Smooth muscle cell of the brain vasculature (primary cell): ENCODE results near the gene PCNP.
"Not testable (repeated sequence)": the region's sequence is repeated elsewhere in the genome, so short reads cannot be mapped to it uniquely, and the experiment has no call there.

ENCODE experiments used
- DNase-seq: peaks from one replicate; pipeline ENCODE4 v3.0.0-alpha.2; 2012; ENCODE audit warnings: low read depth, low spot score

Gene PCNP

DNA sequence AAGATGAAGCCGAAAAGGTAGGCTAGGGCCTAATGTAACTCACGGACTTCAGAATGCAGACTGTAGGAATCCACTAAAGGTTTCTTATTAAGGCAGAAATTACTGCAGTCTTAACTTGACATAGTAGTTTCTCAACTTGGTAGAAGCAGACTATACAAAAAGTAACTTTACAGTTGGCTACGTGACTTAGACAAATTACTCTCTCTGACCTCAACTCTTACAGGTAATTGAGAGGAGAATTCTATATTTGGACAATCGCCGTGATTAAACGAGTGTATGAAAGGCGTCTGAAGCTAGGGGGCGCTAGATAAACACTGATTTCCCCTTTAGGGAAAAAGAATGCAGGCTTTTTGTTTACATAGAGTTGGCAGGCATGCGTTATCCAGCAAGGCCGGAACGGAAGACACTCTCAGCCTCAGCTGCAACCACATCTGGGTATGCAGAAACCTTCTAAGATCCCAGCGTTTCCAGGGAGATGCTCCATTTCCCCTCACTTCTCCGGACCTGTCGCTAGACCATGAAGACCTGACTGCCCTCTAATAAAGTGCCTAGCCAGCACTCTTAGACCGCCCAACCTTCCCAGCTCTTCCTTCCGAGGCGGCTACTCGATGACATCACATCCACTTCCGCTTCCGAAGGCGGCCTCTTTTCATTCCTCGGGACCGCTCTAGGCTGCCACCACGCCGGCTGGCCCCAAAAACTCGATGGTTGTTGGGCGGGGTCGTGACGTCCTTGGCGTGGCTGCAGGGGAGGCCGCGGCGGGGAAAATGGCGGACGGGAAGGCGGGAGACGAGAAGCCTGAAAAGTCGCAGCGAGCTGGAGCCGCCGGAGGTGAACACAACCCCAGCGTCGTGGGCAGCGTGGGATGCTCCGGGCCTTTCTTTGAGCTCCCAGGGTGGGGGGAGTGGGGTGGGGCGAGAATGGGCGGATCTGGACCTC, at the start of gene PCNP:
PCNP (plus strand) TSS at position 732 of the 939 bp plus-strand sequence; CDS start at position 768, 36 bp downstream.
- peak; percentile 98 for DNase-seq

DNA sequence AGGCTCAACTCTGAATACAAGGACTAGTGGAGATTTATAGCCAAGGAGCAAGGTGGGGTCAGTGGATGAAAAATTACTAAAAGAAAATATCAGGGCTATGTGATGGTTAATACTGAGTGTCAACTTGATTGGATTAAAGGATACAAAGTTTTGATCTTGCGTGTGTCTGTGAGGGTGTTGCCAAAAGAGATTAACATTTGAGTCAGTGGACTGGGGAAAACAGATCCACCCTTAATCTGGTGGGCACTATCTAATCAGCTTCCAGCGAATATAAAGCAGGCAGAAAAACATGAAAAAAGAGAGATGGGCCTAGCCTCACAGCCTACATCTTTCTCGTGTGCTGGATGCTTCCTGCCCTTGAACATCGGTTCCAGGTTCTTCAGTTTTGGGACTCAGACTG, 46.5 kb upstream of the PCNP start:
- no peak for DNase-seq

- no peak for DNase-seq
These were observed 46.1 kb upstream of the PCNP start for GRCh38 chr3:101527906-101528305.

- DNase-seq = no peak
These were observed 43.9 kb upstream of the PCNP start for GRCh38 chr3:101529816-101530685.

- DNase-seq = no peak
These were observed 43.3 kb upstream of the PCNP start for GRCh38 chr3:101530686-101531047.

DNA sequence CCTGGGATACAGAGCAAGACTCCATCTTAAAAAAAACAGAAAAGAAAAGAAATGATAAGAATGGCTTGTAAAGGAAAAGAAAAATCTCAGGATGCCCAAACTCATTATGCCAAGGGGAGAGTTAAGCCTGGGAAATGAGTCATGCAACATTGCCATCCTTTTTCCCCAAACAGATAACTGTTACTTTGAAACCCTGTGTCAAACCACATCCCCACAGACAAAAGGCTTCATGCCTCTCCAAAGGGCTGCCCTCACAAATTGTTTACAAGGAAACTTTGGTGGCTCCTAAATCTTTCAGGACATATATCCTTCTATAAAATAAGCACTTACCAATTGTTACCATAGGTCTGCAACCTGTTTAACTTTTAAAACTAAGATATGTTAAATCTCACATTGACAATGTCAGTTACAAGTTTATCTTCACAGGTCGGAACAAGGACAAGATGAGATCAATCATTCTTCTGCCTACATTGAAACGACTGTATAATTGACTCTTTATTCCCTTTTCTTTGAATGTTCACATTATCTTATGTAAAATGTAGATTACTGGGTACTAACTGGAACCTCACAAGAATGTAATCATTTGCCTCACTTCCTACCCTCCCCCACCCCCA, 42.4 kb upstream of the PCNP start:
- no peak for DNase-seq

DNA sequence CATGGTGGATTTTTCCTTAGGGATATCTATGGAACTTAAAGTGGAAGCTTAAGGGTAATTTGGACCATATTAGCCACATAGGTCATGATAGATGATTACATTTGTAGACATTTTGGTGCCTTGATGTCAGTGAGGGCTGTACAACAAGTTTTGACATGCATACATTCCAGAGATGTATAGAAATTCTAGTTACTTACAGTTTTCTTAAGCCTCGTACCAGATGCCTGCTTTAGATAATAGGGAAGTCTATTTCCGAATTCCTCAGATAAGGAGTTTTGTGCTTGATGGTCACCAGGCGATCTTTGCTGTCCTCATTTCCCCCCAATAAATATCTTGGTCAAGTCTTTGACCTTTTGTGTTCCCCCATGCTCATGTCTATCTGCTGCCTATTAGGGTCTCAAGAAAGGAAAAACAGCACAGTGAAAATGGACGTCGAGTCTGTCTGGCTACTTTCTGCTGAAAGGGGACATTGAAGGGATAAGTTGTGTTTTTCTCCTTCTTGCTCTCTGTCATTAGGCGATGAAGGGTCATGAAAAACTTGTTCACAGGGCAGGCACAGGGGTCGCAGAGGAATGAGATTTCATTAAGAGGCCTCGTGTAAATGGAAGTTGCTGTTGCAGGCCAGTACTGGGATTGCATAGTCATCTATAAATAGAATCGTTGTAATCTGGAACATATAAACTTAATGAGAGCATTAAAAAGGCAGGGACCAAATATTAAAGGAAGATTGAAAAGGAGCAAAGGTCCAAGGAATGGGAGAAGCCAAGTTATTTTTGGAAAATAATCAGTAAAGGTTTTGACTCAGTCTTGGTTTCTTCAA, 41.0 kb upstream of the PCNP start:
- no peak for DNase-seq

DNA sequence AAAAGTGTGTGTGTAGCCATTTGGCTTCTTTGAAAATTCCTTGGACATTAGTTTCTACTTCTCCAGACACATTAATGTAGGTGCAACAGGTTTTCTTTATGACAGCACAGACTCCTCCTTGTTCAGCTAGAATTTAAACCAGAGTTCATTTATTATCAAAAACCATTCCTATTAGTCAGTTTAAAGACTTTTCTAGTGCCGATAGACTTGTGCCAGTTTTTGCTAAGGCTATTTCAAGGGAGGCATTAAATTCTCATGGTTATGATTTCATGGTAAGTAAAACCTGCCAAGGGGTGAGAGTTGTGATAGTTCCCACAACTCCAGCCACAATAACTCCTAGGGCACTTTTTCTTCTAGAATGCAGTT, 40.4 kb upstream of the PCNP start:
- no peak for DNase-seq

DNA sequence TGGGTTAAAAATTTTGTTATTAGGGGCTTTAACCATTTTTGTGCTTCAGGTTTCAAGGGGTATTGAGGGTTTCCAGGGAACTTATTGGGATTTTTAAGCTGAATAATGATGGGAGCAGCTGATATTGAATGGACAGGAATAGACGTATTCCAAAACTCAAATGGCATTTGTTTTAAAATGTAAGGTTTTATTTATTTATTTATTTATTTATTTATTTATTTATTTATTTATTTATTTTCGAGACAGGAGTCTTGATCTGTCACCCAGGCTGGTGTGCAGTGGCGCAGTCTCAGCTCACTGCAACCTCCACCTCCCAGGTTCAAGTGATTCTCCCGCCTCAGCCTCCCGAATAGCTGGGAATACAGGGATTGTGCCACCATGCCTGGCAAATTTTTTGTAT, 38.8 kb upstream of the PCNP start:
- DNase-seq = no peak

- DNase-seq = no peak
These were observed 37.7 kb upstream of the PCNP start for GRCh38 chr3:101536266-101536665.

GRCh38 chr3:101536955-101537354, 37.0 kb upstream of the PCNP start:
- not testable (repeated sequence) for DNase-seq

- no peak for DNase-seq
These were observed 31.0 kb upstream of the PCNP start for GRCh38 chr3:101542957-101543356.

GRCh38 chr3:101544161-101544850, 29.7 kb upstream of the PCNP start:
- no peak for DNase-seq

DNA sequence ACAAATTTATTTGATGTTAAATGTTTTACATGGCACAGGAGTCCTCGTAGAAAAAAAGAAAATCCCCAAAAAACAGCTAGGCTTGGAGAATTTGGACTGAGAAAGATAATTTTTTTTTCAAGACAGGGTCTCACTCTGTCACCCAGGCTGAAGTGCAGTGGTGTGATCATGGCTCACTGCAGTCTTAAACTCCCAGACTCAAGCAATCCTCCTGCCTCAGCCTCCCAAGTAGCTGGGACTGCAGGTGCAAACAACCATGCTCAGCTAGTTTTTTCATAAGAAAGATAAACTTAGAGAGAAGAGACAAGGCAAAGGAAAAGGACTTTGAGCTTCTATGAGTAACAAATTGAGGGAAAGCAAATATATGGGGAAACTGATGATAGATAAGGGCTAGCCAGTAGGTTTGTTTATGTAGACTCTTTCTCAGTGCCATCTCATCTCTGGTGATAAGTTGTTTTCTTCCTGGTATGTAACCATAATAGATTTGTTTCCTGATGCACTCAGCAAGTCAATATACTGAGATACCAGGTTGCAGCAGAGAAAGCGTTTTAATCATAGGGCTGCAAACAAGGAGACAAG, 25.4 kb upstream of the PCNP start:
- DNase-seq = no peak

GRCh38 chr3:101549473-101549872, 24.5 kb upstream of the PCNP start:
- DNase-seq = no peak

- DNase-seq = not testable (repeated sequence)
These were observed 22.5 kb upstream of the PCNP start for GRCh38 chr3:101551359-101552081.

DNA sequence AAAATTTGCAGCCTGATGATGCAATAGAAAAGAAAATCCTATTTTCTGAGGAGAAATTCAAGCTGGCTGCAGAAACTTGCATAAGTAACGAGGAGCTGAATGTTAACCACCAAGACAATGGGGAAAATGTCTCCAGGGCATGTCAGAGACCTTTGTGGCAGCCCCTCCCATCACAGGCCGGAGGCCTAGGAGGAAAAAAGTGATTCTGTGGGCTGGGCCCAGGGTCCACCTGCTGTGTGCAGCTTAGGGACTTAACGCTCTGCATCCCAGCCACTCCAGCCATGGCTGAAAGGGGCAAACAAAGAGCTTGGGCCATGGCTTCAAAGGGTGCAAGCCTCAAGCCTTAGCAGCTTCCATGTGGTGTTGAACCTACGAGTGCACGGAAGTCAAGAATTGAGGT, 20.6 kb upstream of the PCNP start:
- DNase-seq = not testable (repeated sequence)

GRCh38 chr3:101556064-101556463, 17.9 kb upstream of the PCNP start:
- DNase-seq = no peak

GRCh38 chr3:101561630-101562328, 12.2 kb upstream of the PCNP start, which contains the start of gene TRMT10C:
Gene TRMT10C (plus strand): TSS chr3:101561868. CDS start chr3:101564782, 2,914 bp downstream.
- DNase-seq = peak; percentile 79
